CD4-positive, CD25-positive, alpha-beta regulatory T cell (primary cell): Measurements from ENCODE around the gene BCL6B. TPM values are rescaled to one million over a fixed set of nuclear protein-coding genes. Genes with fewer than 3 reads are reported as not detected.
A peak's percentile ranks its signal among the peaks of the same experiment; 100 is the strongest.

Experiments used
- ATAC-seq, 2 donors: fragments of 150-1000 bp; cut with Tn5 transposase; one replicate each; pipeline ENCODE4 v1.10.0; 2021; ENCODE audit warnings: low read depth in 2 of 2, moderate number of reproducible peaks in 2 of 2, moderate library complexity in 1 of 2
- DNase-seq, 3 donors: peaks; one replicate each; pipeline versions ENCODE4 v3.0.0 to v3.0.0-alpha.2; 2012 to 2022; ENCODE audit warnings: mixed read lengths in 1 of 3
- H3K27ac ChIP-seq: one replicate; pipeline ENCODE4 v1.7.0; 2013; ENCODE audit warnings: mild to moderate bottlenecking, low read length; ENCODE audit not compliant: insufficient read depth, poor library complexity, severe bottlenecking
- H3K27me3 ChIP-seq: one replicate; pipeline ENCODE4 v1.7.0; 2013; ENCODE audit warnings: low read length; ENCODE audit not compliant: control insufficient read depth, insufficient read depth
- H3K36me3 ChIP-seq: one replicate; pipeline ENCODE4 v1.7.0; 2013; ENCODE audit warnings: mild to moderate bottlenecking, low read length, moderate library complexity; ENCODE audit not compliant: control insufficient read depth, insufficient read depth
- H3K4me1 ChIP-seq: 2 replicates; pipeline ENCODE4 v1.7.0; 2013; ENCODE audit warnings: mild to moderate bottlenecking, low read length; ENCODE audit not compliant: insufficient read depth, control insufficient read depth, poor library complexity, severe bottlenecking
- H3K4me3 ChIP-seq: one replicate; pipeline ENCODE4 v1.7.0; 2013; ENCODE audit warnings: low read depth, mild to moderate bottlenecking, low read length, moderate library complexity
- H3K9me3 ChIP-seq, 2 experiments: 1 replicate in 1 of 2; 2 replicates in 1 of 2; pipeline ENCODE4 v1.7.0; 2013; ENCODE audit warnings: low read length in 2 of 2, mild to moderate bottlenecking in 1 of 2, moderate library complexity in 1 of 2; ENCODE audit not compliant: control insufficient read depth in 2 of 2
- H3K27ac Mint-ChIP-seq, 3 donors: one replicate each; pipeline ENCODE4 v1.8.0; 2020 to 2022; ENCODE audit warnings: mild to moderate bottlenecking in 3 of 3, mixed read lengths in 3 of 3, moderate library complexity in 2 of 3
- H3K27me3 Mint-ChIP-seq: one replicate; pipeline ENCODE4 v1.8.0; 2022; ENCODE audit warnings: mild to moderate bottlenecking, mixed read lengths
- H3K36me3 Mint-ChIP-seq: one replicate; pipeline ENCODE4 v1.8.0; 2020; ENCODE audit warnings: mixed read lengths
- H3K4me1 Mint-ChIP-seq, 4 donors: one replicate each; pipeline ENCODE4 v1.8.0; 2020 to 2022; ENCODE audit warnings: mixed read lengths in 4 of 4, mild to moderate bottlenecking in 1 of 4
- H3K4me3 Mint-ChIP-seq, 4 donors: one replicate each; pipeline ENCODE4 v1.8.0; 2020 to 2022; ENCODE audit warnings: mild to moderate bottlenecking in 4 of 4, mixed read lengths in 4 of 4, moderate library complexity in 3 of 4
- H3K9me3 Mint-ChIP-seq, 7 donors: one replicate each; pipeline ENCODE4 v1.8.0; 2020 to 2022; ENCODE audit warnings: mixed read lengths in 7 of 7, mild to moderate bottlenecking in 3 of 7, moderate library complexity in 2 of 7
- polyA plus RNA-seq, 4 donors: library from polyadenylated mRNA; unstranded; fragments of 300-500 nt; fragmentation: Illumina TruSeq; gene quantifications; one replicate each; pipeline ENCODE4 v1.2.3, GENCODE V29; 2021
- total RNA-seq: library from RNA; stranded (reverse); gene quantifications from one replicate; pipeline ENCODE4 v1.2.3, GENCODE V29; 2022

BCL6B gene
- total and polyA plus RNA-seq, 5 donors from 2014 or later = 0.42 TPM; not detected in 4

DNA sequence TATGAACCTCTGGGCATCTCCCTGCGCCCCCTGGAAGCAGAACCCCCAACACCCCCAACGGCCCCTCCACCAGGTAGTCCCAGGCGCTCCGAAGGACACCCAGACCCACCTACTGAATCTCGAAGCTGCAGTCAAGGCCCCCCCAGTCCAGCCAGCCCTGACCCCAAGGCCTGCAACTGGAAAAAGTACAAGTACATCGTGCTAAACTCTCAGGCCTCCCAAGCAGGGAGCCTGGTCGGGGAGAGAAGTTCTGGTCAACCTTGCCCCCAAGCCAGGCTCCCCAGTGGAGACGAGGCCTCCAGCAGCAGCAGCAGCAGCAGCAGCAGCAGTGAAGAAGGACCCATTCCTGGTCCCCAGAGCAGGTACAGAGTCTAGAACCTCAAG is 1.5 kb downstream of the BCL6B start:
- H3K4me1 ChIP-seq = peaks cover 25% of the 10 kb centered on the region
- no peaks in the 10 kb centered on the region for H3K36me3 ChIP-seq
- ATAC-seq = no peak
- H3K9me3 ChIP-seq = no peaks in the 10 kb centered on the region
- Mint-ChIP-seq H3K9me3 (peaks cover 0 to 4% (median 0%) of the 10 kb centered on the region in 7 donors), H3K4me1 (peaks cover 0 to 44% (median 25%) of the 10 kb centered on the region in 4 donors), H3K36me3 (no peaks in the 10 kb centered on the region), H3K4me3 (peak overlapping the region in 1 of 4 donors; percentile 23), H3K27ac (no peak overlapping the region), H3K27me3 (peaks cover 7% of the 10 kb centered on the region)
- DNase-seq = no peak
- no peak overlapping the region for H3K27ac ChIP-seq
- H3K4me3 ChIP-seq = no peak overlapping the region
- no peaks in the 10 kb centered on the region for H3K27me3 ChIP-seq

DNA sequence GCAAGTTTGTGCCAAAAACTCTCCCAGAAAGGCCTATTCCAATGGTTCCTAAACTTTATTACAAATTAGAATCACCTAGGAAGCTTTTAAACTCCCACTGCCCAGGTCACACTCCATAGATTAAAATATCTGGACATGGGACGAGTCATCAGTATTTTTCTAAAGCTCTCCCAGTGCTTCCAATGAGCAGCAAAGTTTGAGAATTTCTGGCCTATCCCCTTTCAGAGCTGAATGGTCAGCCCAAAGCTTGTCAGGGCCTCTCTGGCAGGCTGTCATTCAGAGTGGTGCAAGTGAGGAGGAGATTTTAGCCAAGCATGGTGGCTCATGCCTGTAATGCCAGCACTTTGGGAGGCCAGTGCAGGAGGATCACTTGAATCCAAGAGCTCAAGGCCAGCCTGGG is 2.4 kb downstream of the BCL6B start:
- ATAC-seq = no peak

DNA sequence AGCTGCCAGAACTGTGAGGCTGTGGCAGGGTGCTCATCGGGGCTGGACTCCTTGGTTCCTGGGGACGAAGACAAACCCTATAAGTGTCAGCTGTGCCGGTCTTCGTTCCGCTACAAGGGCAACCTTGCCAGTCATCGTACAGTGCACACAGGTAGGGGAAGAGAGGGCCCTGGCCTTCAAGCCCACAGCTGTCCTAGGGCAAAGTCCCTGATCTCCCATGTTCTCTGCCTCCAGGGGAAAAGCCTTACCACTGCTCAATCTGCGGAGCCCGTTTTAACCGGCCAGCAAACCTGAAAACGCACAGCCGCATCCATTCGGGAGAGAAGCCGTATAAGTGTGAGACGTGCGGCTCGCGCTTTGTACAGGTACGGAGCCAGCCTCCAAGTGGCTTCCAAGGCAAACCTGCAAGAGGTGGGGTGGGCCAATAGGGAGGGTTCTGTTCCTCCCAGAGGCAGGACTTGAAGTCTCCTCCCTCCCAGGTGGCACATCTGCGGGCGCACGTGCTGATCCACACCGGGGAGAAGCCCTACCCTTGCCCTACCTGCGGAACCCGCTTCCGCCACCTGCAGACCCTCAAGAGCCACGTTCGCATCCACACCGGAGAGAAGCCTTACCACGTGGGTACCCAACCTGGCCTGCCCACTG is 3.7 kb downstream of the BCL6B start:
- H3K4me1 ChIP-seq = peaks cover 35% of the 10 kb centered on the region

More for the DNA sequence above, 2.4 kb downstream of the BCL6B start:
- Mint-ChIP-seq H3K27ac (peak overlapping the region in 1 of 3 donors; percentile 93), H3K36me3 (no peaks in the 10 kb centered on the region), H3K27me3 (peaks cover 7% of the 10 kb centered on the region), H3K4me3 (peak overlapping the region in 2 of 4 donors; percentile 23 to 63), H3K4me1 (peaks cover 8 to 52% (median 33%) of the 10 kb centered on the region in 4 donors), H3K9me3 (peaks cover 0 to 4% (median 0%) of the 10 kb centered on the region in 7 donors)
- H3K9me3 ChIP-seq = no peaks in the 10 kb centered on the region
- H3K4me3 ChIP-seq = no peak overlapping the region
- no peaks in the 10 kb centered on the region for H3K36me3 ChIP-seq
- H3K27ac ChIP-seq = no peak overlapping the region
- no peak for DNase-seq
- peaks cover 34% of the 10 kb centered on the region for H3K4me1 ChIP-seq
- H3K27me3 ChIP-seq = no peaks in the 10 kb centered on the region

DNA sequence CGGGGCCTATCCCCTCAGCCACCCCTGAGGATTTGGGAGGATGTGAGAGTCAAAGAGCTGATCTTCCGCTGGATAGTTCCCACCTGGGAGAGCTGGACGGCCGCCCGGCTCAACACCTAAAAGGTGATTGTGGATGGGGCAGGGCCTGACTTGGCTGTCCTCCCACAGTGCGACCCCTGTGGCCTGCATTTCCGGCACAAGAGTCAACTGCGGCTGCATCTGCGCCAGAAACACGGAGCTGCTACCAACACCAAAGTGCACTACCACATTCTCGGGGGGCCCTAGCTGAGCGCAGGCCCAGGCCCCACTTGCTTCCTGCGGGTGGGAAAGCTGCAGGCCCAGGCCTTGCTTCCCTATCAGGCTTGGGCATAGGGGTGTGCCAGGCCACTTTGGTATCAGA is 4.5 kb downstream of the BCL6B start:
- H3K36me3 Mint-ChIP-seq = no peaks in the 10 kb centered on the region
- H3K9me3 Mint-ChIP-seq = peaks cover 0 to 4% (median 0%) of the 10 kb centered on the region in 7 donors
- H3K9me3 ChIP-seq = no peaks in the 10 kb centered on the region
- DNase-seq = no peak
- H3K27me3 Mint-ChIP-seq = peaks cover 7% of the 10 kb centered on the region
- no peak overlapping the region for H3K4me3 Mint-ChIP-seq
- no peak overlapping the region for H3K27ac ChIP-seq
- no peak for ATAC-seq
- H3K4me1 Mint-ChIP-seq = peaks cover 9 to 54% (median 32%) of the 10 kb centered on the region in 4 donors
- H3K27ac Mint-ChIP-seq = no peak overlapping the region
- peaks cover 35% of the 10 kb centered on the region for H3K4me1 ChIP-seq
- H3K27me3 ChIP-seq = no peaks in the 10 kb centered on the region
- no peak overlapping the region for H3K4me3 ChIP-seq
- H3K36me3 ChIP-seq = no peaks in the 10 kb centered on the region

More for the DNA sequence above, 3.7 kb downstream of the BCL6B start:
- H3K27me3 ChIP-seq = no peaks in the 10 kb centered on the region
- ATAC-seq (no peak), DNase-seq (no peak)
- no peaks in the 10 kb centered on the region for H3K36me3 ChIP-seq
- Mint-ChIP-seq H3K36me3 (no peaks in the 10 kb centered on the region), H3K9me3 (peaks cover 0 to 4% (median 0%) of the 10 kb centered on the region in 7 donors), H3K27ac (no peak overlapping the region), H3K4me1 (peaks cover 9 to 55% (median 35%) of the 10 kb centered on the region in 4 donors), H3K27me3 (peaks cover 7% of the 10 kb centered on the region), H3K4me3 (peak overlapping the region in 1 of 4 donors; percentile 64)
- H3K9me3 ChIP-seq = no peaks in the 10 kb centered on the region
- H3K27ac ChIP-seq = no peak overlapping the region
- H3K4me3 ChIP-seq = no peak overlapping the region

DNA sequence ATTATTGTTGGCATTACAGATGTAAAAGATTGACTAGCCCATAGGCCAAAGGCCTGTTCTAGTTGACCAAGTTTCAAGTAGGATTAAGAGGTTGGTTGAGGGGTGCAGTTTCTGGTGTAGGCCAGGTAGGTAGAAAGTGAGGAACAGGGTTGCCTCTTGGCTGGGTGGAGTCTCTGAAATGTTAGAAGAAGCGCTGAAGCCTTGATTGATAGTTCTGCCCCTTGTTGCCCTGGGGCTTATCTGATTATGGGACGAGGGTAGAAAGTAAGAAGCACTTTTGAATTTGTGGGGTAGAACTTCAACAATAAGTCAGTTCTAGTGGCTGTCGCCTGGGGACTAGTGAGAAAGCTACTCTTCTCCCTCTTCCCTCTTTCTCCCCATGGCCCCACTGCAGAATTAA is 6.2 kb downstream of the BCL6B start:
- Mint-ChIP-seq H3K4me3 (peak overlapping the region in 2 of 4 donors; percentile 31 to 85), H3K9me3 (peaks cover 0 to 4% (median 0%) of the 10 kb centered on the region in 7 donors), H3K4me1 (peaks cover 9 to 52% (median 30%) of the 10 kb centered on the region in 4 donors), H3K27ac (peak overlapping the region; percentile 6 to 95 (median 89)), H3K27me3 (no peaks in the 10 kb centered on the region), H3K36me3 (no peaks in the 10 kb centered on the region)
- Histone ChIP-seq H3K27me3 (no peaks in the 10 kb centered on the region), H3K4me3 (no peak overlapping the region), H3K36me3 (no peaks in the 10 kb centered on the region), H3K4me1 (peaks cover 32% of the 10 kb centered on the region), H3K9me3 (no peaks in the 10 kb centered on the region), H3K27ac (peak overlapping the region; percentile 38)
- no peak for ATAC-seq
- no peak for DNase-seq

DNA sequence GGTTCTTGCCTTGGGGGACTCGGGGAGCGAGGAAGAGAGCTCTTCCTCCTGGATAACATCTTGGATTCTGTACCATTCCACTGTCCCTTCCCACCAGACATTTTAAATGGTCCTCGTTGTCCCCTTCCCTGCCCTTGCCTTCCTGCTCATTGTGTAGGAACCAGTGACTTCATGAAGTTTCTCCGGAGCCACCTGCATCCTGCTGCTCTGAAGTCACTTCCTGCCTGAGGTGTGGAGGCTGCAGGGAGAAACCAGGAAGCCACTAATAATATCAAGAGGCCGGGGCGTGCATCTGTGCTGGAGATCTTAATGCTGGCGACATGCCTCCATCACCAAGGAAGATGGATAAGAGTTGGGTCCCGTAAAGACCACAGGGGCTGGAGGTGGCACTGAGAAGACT is 6.8 kb downstream of the BCL6B start:
- Mint-ChIP-seq H3K4me1 (peaks cover 9 to 55% (median 33%) of the 10 kb centered on the region in 4 donors), H3K36me3 (no peaks in the 10 kb centered on the region), H3K4me3 (peak overlapping the region; percentile 71 to 85 (median 73)), H3K27ac (peak overlapping the region; percentile 50 to 95 (median 89)), H3K27me3 (no peaks in the 10 kb centered on the region), H3K9me3 (peaks cover 0 to 4% (median 0%) of the 10 kb centered on the region in 7 donors)
- Histone ChIP-seq H3K27ac (peak overlapping the region; percentile 38), H3K36me3 (no peaks in the 10 kb centered on the region), H3K4me1 (peaks cover 38% of the 10 kb centered on the region), H3K9me3 (no peaks in the 10 kb centered on the region), H3K27me3 (no peaks in the 10 kb centered on the region), H3K4me3 (peak overlapping the region; percentile 59)
- ATAC-seq (peak; percentile 72 to 77), DNase-seq (peak in 2 of 3 donors; percentile 27 to 83)

DNA sequence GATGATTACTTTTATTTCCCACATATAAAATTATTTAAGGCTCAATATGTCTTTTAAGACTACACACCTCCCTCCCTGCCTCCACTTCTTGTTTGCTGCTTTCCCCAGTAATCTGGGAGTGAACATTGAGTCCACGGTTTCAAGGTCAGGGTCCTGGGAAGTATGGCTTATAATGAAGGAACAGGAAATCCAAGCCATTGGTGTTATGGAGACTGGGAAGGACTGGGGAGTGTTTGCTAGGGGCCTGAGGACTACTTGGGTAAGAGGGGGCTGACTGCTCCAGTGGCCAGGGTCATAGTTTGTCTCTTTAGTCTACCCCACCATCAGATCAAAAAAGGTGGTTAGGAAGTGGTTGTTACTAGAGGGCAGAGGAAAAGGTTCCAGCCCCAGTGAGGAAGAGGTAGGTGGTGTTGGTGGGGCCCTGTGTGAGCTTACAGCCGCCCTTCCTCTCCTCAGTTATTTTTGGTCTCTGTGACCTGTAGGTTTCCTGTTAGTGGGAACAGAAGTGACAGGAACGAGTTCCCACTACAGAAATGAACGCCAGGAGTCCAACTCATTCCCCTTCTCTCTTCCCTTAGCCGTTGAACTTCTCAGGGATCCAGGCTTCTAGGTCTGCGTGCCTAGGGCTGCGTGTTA is 12.2 kb downstream of the BCL6B start:
- peak overlapping the region; percentile 95 to 99 (median 99) for H3K27ac Mint-ChIP-seq
- H3K27me3 Mint-ChIP-seq = peaks cover 5% of the 10 kb centered on the region
- peaks cover 3 to 81% (median 41%) of the 10 kb centered on the region in 4 donors for H3K4me1 Mint-ChIP-seq
- peak overlapping the region; percentile 91 to 96 (median 94) for H3K4me3 Mint-ChIP-seq
- ATAC-seq = peak; percentile 41 to 42
- Histone ChIP-seq H3K27ac (peak overlapping the region; percentile 98), H3K4me3 (peak overlapping the region; percentile 85), H3K9me3 (no peaks in the 10 kb centered on the region), H3K27me3 (no peaks in the 10 kb centered on the region), H3K36me3 (no peaks in the 10 kb centered on the region), H3K4me1 (peaks cover 55% of the 10 kb centered on the region)
- H3K9me3 Mint-ChIP-seq = peaks cover 0 to 2% (median 0%) of the 10 kb centered on the region in 7 donors
- peak in 1 of 3 donors; percentile 85 for DNase-seq
- H3K36me3 Mint-ChIP-seq = no peaks in the 10 kb centered on the region
